ENCODE data around the gene S100A13.
"Not testable (repeated sequence)": the region's sequence is repeated elsewhere in the genome, so short reads cannot be mapped to it uniquely, and the experiment has no call there.

Gene S100A13

DNA sequence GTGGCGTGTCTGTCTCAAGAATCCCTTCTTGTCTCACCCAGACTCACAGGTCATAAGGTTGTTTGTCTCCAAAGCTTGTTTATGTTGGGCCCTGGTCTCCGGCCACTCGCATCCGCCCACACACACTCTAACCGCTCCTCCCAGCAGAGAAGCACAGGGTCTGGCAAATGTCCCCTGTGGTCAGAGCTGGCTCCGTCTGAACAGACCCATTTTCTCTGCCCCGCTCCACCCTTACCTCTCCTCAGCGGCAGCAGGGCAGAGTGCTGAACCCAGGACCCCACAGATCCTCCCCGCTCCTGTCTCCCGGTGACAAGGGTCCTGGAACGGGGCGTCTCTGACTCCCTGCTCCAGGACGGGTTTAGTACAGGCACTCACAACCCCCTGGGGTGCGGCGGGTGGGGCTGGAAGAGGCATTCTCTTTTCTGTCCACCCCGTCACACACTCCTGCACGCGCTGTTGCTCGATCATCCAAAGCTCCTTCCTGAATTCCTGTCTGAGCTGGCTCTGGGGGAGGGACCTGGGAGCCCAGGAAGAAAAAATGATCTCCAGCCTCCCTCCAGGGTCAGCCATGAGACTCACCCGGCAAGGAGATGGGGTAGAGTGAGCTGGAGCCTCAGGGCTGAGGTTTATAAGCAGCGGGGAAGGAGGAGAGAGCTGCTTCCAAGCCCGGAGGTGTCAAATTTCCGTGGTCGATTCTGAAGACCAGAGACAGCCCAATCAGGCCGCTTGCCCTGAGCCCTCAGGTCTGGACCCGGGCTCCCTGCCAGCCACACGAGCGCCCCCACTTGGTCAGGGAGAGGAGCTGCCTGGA, at the start of gene S100A13:
Gene S100A13, minus strand, starts transcription at position 602 of the 811 bp plus-strand sequence. CDS start 1,033 bp downstream, outside the sequence.
- DNase-seq: no peak

DNA sequence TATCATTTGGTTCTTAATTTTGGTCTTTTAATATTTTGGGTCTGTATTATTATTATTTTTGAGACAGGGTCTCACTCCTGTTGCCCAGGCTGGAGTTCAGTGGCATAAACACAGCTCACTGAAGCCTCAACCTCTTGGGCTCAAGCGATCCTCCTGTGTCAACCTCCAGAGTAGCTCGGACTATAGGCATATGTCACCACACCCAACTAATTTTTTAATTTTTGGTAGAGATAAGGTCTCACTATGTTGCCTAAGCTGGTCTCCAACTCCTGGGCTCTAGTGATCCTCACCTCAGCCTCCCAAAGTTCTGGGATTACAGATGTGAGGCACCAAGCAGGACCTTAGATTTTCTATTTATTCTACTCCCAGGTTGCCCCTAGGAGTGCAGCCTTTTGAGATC, 46.2 kb upstream of the S100A13 start:
- DNase-seq: no peak

DNA sequence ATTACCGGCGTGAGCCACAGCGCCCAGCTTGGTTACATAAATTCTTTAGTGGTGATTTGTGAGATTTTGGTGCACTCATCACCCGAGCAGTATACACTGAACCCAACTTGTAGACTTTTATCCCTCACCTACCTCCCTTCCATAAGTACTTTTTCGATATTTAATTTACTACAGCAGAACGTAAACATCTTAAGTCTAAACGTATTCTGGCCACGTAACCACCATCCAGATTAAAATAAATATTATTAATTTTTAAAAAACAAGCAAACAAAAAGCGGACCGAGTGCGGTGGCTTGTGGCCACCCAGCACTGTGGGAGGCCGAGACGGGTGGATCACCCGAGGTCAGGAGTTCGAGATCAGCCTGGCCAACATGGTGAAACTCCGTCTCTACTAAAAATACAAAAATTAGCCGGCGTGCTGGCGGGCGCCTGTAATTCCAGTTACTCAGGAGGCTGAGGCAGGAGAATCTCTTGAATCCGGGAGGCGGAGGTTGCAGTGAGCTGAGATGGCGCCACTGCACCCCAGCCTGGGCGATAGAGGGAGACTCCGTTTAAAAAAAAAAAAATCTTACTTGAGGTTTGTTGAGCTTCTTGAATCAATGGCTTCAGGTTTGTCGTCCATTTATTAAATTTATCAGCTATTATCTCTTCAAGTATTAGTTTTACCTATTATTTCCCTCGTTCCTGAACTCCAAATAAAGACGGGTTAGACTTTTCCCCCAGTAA, 44.5 kb upstream of the S100A13 start:
- DNase-seq: not testable (repeated sequence)

DNA sequence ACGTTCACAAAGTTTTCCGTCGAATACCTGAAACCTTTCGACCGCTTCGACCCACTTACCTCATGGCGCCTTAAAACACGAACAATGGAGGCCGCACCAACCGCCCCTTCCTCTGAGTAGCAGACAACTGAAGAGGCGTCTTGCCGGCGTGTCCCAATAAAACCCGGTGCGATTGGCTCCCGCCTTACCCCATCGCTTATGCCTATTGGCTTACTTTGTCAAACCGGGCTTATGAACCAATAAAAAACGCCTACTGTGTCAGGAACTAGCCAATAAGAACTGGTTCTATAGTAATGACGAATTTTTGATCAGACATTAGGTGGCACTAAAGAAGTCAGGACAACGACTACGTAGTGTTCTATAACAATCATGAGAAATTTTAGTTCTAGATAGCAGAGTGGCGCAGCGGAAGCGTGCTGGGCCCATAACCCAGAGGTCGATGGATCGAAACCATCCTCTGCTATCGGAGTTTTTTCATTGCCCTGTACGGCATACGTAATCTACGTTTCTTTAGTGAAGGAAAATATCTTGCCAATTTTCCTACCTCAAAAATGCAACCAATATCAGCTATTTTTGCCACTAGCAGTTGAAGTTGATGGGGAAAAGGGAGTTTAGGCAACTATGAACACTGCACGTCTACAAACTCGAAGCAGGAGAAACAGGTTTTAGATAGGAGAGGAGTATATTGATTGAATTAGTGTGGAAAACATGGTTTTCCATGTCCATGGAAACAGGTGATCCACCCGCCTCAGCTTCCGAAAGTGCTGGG, 43.7 kb upstream of the S100A13 start, which contains the start of gene ILF2:
Gene ILF2, minus strand, starts transcription at position 135 of the 769 bp plus-strand sequence. Its CDS starts 71 bp downstream, at position 64.
- peak; percentile 100 for DNase-seq

DNA sequence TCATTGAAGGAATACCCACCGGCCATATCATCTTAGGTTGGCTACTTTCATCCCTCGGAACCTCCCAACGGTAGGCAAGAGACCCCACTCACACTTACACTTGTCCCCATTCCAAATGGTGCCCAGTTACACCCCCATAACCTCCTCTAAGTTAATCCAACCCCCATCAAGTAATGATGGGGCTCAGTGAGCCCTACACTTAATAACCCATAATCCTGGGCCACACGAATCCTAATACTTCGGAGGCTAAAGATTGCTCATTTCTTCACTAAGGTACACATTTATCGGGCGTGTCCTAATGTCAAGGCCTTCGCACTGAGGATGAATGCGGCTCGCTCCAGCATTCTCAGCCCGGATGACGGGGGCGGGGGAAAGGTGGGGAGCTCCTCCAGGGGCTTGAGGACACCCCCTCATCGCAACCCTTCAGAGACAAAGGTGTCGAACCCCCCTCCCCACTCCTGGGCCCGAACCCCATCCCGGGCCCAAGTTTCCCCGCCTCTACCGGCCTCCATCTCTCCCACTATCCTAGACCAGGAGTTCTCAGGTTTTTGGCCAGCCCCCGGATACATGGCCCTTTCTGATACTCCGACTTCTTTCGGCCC, 43.1 kb upstream of the S100A13 start:
- no peak for DNase-seq

DNA sequence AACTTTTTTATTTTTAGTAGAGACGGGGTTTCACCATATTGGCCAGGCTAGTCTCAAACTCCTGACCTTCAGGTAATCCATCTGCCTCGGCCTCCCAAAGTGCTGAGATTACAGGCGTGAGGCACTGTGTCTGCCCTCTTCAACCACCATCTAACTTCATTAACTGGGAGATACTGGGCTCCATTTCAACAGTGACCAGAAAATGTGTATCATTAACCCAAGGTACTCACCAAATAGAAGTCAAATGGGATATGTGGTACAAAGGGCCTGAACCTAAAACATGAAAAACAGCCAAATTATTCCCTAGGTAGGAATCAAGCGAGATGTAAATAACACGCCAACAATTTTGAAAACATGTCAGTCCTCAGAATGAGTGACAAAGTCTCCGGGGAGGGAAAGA, 42.3 kb upstream of the S100A13 start:
- no peak for DNase-seq

DNA sequence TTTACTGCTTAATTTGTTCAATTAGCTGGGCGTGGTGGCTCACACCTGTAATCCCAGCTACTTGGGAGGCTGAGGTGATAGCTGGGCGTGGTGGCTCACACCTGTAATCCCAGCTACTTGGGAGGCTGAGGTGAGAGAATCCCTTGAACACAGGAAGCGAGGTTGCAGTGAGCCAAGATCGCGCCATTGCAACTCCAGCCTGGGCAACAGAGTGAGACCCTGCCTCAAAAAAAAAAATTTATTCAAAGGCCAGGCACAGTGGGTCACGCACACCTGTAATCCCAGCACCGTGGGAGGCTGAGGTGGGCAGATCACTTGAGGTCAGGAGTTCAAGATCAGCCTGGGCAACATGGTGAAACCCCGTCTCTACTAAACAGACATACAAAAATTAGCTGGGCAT, 41.4 kb upstream of the S100A13 start:
- DNase-seq: not testable (repeated sequence)

DNA sequence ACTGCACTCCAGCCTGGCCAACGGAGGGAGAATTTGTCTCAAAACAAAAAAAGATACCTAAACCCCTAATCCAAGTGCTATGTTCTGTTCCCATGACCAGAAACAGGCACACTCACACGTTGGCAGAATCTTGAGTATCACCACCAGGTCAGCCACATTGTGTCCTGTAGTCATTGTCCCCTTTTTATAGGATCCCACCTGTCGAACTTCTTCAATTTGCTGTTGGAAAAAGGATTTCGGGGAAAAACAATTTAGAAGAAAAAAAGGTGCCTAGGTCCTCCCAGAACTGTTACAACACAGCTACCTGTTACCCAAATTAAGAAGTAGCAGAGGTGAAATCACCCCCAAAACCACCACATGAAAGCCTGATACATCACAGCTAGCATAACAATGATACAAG, 40.1 kb upstream of the S100A13 start:
- DNase-seq: no peak

DNA sequence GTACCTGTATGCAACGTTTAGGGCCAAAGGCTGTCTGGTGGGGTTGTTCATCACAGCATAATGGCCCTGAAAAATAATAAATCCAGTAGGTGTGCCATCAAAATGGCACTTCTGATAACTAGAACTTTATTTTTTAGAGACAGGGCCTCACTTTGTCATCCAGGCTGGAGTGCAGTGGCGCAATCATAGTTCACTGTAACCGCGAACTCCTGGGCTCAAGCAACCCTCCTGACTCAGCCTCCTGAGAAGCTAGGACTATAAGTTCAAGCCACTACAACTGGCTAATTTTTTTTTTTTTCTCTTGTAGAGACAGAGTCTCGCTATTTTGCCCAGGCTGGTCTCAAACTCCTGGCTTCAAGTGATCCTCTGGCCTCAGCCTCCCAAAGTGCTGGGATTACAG, 35.9 kb upstream of the S100A13 start:
- no peak for DNase-seq

DNA sequence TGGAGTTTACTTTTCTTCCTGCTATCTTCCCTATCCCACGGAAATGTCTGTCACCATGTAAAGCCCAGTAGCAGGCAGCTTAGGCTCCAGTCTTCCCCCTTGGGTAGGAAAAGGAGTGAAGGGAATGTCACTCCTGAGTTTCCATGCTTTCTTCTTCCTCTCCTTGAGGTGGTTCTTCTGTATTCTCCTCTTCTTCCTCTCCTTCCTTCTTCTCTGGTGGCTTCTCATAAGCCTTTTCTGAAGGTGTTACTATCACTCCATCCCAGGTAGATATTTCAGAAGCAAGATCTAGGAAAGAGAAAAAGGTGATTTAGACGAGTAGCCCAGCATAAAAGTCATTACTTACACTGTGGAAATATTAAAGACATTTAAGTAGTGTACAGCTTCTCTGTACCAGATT, 35.0 kb upstream of the S100A13 start:
- DNase-seq: no peak

DNA sequence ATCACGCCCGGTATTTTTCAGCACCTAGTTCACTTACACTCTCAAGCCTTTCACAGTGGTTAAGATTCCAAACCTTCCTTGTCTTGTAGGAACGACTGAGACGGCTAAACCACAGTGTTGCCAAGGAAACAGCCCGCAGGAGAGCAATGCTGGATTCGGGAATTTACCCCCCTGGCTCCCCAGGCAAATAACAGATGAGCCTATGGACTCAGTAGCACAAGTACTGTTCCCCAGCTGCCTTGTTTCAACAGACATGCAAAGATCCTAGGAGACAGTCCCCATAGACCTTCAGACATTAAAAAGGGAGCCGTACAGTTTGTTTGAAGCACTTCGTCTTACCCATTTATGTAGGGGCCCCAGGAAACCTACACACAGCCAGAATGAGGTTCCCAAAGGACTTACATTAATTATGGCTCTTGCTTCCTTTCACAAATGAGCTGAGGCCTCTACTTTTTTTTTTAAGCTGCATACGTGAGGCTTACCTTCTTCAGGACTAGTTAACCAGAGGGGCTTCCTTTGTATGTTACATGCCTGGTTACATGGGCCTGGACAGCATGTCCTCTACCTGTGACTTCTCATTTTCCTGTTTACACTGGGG, 33.9 kb upstream of the S100A13 start:
- DNase-seq: no peak

DNA sequence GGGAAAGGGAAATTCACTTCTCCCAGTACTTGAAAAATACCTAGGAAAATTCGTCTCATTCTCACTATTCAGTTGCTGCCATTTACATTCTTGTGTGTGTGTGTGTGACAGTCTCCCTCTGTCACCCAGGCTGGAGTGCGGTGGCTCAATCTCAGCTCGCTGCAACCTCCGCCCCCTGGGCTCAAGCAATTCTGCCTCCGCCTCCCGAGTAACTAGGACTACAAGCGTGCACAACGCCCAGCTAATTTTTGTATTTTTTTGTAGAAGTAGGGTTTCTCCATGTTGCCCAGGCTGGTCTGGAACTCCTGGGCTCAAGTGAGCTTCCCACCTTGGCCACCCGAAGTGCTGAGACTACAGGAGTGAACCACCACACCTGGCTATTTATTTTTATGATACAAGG, 32.4 kb upstream of the S100A13 start:
- no peak for DNase-seq

DNA sequence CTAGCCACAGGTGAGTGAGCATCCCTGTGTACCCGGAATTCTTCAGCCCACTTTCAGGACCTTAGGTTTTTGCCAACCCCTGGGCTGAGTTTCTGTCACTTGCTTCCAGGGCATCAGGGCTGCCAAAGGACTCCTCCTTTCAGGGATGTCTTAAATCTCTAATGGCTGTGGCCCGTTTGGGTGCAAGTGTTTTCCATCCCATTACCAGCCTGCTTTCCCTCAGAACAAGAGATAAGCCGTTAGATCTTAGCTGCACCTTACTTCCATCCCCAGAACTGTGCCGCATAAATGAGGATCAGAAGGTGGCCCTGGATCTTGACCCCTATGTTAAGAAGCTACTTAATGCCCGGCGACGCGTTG, 31.9 kb upstream of the S100A13 start:
- DNase-seq: no peak

DNA sequence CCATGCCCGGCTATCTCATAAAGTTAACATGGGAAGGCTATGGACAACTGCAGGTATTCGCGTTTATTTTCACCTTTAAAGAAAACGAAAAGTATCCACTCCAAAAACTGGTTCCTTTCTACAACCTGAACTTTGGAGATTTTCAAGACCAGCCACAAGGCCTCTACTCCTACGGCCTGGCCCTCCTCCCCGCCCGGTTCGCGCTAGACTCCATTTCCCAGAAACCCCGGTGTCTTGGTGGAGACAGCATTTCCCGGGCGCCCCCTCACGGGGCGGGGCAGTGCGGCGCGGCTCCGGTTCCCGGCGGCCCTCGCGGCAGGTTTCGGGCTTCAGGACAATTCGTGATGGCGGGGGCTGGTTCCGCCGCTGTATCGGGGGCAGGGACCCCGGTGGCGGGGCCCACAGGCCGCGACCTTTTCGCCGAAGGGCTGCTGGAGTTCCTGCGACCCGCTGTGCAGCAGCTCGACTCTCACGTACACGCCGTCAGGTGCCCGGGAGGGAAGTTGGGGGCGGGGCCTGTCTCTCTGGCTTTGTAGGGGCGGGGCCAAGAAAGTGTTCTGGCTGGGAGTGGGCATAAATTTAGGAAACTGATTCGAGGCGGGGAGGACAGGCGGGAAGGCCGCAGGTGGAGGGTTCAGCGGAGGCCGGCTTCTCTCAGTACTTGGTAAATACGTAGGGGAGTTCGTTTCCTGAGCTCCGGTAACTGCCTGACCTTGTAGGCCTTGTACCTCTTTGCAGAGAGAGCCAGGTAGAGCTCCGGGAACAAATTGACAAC, 31.3 kb upstream of the S100A13 start, which contains the start of gene SNAPIN:
Gene SNAPIN, plus strand, starts transcription at position 304 of the 775 bp plus-strand sequence. Its CDS starts 41 bp downstream, at position 345.
- peak; percentile 84 for DNase-seq

DNA sequence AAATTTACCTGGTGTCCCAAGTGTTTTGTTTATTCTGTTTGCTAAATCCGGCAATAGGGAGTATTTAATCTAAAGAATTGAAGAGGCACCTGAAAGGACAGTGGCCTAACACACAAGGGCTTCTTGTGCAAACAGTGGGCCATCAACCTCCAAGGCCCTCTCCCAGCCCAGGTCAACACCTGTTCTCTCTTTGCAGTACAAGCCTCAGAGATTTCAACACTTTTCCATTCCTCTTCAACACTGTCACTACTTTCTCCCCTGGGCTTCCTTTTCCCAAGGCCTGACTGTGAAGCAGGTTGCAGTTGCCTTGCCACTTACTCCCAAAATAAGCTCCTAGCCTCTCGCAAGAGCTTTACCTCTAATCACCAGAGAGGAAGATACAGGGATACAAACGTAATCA, 28.0 kb upstream of the S100A13 start:
- no peak for DNase-seq

DNA sequence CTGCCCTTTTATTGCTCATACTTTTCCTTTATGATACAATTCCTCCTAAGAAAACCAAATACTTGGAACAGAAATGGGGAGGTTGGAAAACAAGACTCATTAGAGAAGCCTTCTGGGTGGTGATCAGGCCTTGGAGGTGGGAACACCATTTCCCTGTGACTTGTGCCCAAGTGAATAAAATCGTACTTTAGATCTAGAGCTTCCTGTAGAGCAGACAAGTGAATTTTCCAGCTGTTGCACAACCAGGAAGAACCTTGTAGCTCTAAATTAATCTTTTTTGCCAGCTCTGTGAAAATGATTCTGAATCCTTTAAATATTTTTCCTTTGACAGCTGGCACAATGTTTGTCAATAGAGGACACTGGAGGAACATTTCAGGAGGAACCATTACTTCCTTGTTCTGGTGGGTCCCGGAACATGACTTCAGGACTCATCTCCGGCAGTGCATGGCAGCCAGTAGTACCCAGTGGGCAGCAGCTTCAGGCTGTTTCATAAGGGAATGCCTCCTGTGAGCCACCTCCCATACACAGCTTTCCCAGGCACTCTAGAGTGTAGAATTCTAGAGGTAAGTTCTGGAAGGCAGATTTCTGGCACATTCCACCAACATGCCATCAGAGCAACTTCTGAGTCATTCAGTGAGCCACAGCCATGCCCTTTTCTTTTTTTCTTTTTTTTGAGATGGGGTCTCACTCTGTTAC, 25.6 kb upstream of the S100A13 start:
- no peak for DNase-seq

DNA sequence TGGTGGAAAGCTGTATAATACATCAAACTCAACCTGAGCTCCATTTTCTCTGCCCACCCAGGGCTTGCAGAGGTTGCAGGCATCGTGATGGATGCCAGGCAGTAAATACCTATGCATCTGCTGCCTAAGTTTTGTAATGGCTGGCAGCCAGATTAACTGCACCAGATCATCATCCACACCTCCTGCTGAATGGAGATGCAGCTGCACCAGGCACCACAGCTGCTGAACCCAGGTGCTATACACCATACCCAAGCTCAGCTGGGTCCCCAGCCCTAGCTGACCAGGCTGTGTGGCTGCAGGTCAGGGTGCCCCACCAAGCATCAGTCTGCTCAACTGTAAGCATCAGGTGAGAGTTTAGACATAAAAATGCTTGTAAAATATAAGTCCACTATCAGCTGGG, 24.5 kb upstream of the S100A13 start:
- no peak for DNase-seq

DNA sequence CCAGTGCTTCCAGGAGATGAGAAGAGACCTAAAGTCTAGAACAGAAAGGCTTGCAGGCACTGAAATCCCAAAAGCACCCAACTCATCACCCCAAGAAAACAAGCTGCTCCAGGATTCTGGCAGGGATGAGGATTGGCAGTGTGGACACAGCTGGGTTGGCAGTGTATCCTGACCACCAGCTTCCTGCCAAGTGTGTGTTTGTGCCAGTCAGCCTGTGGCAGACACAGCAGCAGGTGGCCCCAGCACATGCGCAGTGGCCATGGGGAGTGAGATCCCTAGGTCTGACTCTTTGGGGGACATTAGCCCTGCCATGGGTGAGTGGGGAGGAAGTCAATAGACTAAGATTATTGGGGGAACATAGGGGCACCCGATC, 22.5 kb upstream of the S100A13 start:
- peak; percentile 88 for DNase-seq

DNA sequence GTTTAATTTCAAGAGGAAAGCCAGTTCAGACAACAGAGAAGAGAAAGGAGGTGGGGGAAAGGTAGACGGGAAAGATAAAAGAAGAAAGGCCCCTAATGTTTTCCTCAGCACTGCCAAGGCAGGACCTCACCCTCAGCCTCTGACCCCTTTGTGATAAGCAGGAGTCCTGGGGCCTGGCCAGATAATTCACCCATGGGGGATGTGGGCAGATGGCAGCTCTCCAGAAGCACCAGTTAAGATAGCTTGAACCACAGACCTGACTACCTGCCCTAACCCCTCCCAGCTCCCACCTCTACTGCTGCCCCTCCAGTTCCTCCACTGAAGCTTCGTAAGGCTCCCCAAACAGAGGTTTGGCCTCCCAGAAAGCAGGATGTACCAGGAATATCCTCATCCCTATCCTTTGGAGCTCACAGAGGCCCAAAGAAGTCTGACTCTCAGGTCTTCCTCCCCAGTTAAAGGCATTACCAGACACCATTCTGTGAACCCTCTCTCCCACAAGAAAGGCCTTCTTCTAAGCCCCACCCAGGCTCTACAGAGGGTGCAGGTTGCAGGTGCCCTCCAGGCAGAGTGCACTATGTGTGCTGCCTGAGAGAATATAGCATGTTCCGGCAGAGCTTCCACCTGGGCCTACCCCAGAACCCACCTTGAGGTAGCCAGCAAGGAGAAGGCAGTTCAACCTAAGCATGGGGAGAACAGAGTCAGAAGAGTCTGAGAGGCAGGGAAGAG, 22.0 kb upstream of the S100A13 start:
- DNase-seq: no peak

DNA sequence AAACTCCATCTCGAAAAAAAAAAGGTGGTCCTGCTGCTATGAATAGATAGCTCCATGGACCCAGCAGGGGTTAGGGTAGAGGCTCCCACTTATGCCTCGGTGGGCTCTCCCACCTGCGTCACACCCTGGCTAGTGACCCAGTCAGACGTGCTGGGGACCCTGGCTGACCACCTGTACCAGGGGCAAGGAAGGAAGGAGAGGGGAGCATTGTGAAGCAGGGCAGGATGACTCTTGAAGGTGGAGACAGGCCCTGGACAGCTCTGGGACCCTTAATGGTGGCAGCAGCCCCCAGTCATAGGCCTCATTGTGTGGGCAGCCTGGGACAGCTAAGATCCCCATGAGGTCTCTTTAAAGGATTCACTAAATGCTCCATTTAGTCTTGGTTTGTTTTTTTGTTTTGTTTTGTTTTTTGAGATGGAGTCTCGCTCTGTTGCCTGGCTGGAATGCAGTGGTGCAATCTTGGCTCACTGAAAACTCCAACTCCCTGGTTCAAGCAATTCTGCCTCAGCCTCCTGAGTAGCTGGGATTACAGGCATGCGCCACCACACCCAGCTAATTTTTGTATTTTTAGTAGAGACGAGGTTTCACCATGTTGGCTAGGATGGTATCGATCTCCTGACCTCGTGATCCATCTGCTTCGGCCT, 20.8 kb upstream of the S100A13 start:
- no peak for DNase-seq
